GM23248 (cell line): ENCODE measurements around the gene RAD51B. TPM values are rescaled to one million over a fixed set of nuclear protein-coding genes. Genes with fewer than 3 reads are reported as not detected.

Experiments
- DNase-seq: peaks from one replicate; pipeline ENCODE4 v3.0.0-alpha.2; 2015
- H2AFZ ChIP-seq: fragments of 200-600 bp; sonication (generic); 2 replicates; pipeline ENCODE4 v1.6.1; 2016; ENCODE audit warnings: antibody characterized with exemption
- H3F3A ChIP-seq: fragments of 200-600 bp; sonication (generic); 2 replicates; pipeline ENCODE4 v1.6.1; 2016; ENCODE audit warnings: mild to moderate bottlenecking, antibody characterized with exemption, mixed run types; ENCODE audit not compliant: insufficient read depth
- H3K27ac ChIP-seq: fragments of 200-600 bp; sonication (generic); 2 replicates; pipeline ENCODE4 v1.5.1; 2016; ENCODE audit warnings: mild to moderate bottlenecking
- H3K27me3 ChIP-seq: fragments of 200-600 bp; sonication (generic); replicated peaks from 2 replicates; pipeline ENCODE4 v1.6.1; 2016; ENCODE audit warnings: mild to moderate bottlenecking; ENCODE audit not compliant: insufficient read depth
- H3K36me3 ChIP-seq: fragments of 200-600 bp; sonication (generic); 2 replicates; pipeline ENCODE4 v1.6.1; 2016; ENCODE audit warnings: low read depth, mild to moderate bottlenecking
- H3K4me1 ChIP-seq: fragments of 200-600 bp; sonication (generic); 2 replicates; pipeline ENCODE4 v1.6.1; 2016; ENCODE audit warnings: mild to moderate bottlenecking; ENCODE audit not compliant: insufficient read depth
- H3K4me2 ChIP-seq: fragments of 200-600 bp; sonication (generic); one replicate; pipeline ENCODE4 v1.6.1; 2016; ENCODE audit warnings: mild to moderate bottlenecking; ENCODE audit not compliant: unreplicated experiment
- H3K4me3 ChIP-seq: fragments of 200-600 bp; sonication (generic); 2 replicates; pipeline ENCODE4 v1.5.1; 2016; ENCODE audit warnings: mild to moderate bottlenecking
- H3K79me2 ChIP-seq: fragments of 200-600 bp; sonication (generic); 2 replicates; pipeline ENCODE4 v1.6.1; 2016; ENCODE audit warnings: mild to moderate bottlenecking; ENCODE audit not compliant: insufficient read depth
- H3K9ac ChIP-seq: fragments of 200-600 bp; sonication (generic); 2 replicates; pipeline ENCODE4 v1.6.1; 2016; ENCODE audit warnings: mild to moderate bottlenecking
- H3K9me2 ChIP-seq: fragments of 200-600 bp; sonication (generic); 2 replicates; pipeline ENCODE4 v1.6.1; 2016; ENCODE audit warnings: mixed run types, mild to moderate bottlenecking, moderate library complexity; ENCODE audit not compliant: insufficient read depth
- H3K9me3 ChIP-seq: fragments of 200-600 bp; sonication (generic); one replicate; pipeline ENCODE4 v1.6.1; 2017; ENCODE audit warnings: low read depth
- H4K20me1 ChIP-seq: fragments of 200-600 bp; sonication (generic); 2 replicates; pipeline ENCODE4 v1.6.0; 2016; ENCODE audit not compliant: insufficient read depth
- EZH2 ChIP-seq: fragments of 200-600 bp; sonication (generic); IDR thresholded peaks from 2 replicates; pipeline ENCODE4 v1.6.1; 2018; ENCODE audit warnings: antibody characterized with exemption, mild to moderate bottlenecking; ENCODE audit not compliant: insufficient read depth, poor library complexity, severe bottlenecking
- EZH2phosphoT487 ChIP-seq: fragments of 200-600 bp; sonication (generic); IDR thresholded peaks from 2 replicates; pipeline ENCODE4 v1.6.1; 2018; ENCODE audit warnings: antibody characterized with exemption, moderate library complexity, mild to moderate bottlenecking, low read depth; ENCODE audit not compliant: insufficient read depth
- WGBS, 2 experiments: methylation state at CpG; one replicate each; pipeline ENCODE4 v1.1.6; 2015 to 2017; ENCODE audit warnings: low lambda C conversion rate in 2 of 2, low coverage in 1 of 2; ENCODE audit errors: missing lambda C conversion rate in 2 of 2; 5-methylcytosine and 5-hydroxymethylcytosine counted together
- in situ Hi-C: fragments of 300-500 bp; cut with MboI; formaldehyde crosslinking; loops from 2 replicates; pipeline ENCODE4 v1.15.0; 2020
- polyA plus RNA-seq: library from polyadenylated mRNA; unstranded; fragments of >200 nt; fragmentation: Nextera tagmentation; extraction: Ambion mirVana; gene quantifications from 2 replicates; pipeline ENCODE4 v1.2.1, GENCODE V29; 2016
- total RNA-seq: library from RNA; depleted of rRNA; stranded (reverse); fragments of >200 nt; shearing (Covaris generic); gene quantifications from 2 replicates; pipeline ENCODE4 v1.2.3, GENCODE V29; 2014

Gene RAD51B
- total and polyA plus RNA-seq, 2 experiments from 2014 or later, result 4.0 to 8.8 TPM

- Histone ChIP-seq H3K4me3 (no peak overlapping the region), H3K36me3 (no peaks in the 10 kb centered on the region), H2AFZ (no peak overlapping the region), H4K20me1 (no peaks in the 10 kb centered on the region), H3K4me2 (peak overlapping the region; percentile 4), H3K79me2 (no peaks in the 10 kb centered on the region), H3K27me3 (no peaks in the 10 kb centered on the region), H3K9me2 (no peaks in the 10 kb centered on the region), H3K9ac (no peak overlapping the region), H3K4me1 (peaks cover 61% of the 10 kb centered on the region), H3F3A (peaks cover 61% of the 10 kb centered on the region), H3K27ac (peak overlapping the region; percentile 77; the same call in 1 of the 2 replicates), H3K9me3 (no peaks in the 10 kb centered on the region)
- TF ChIP-seq EZH2 (no peak), EZH2phosphoT487 (no peak)
- DNase-seq, result no peak
- in situ Hi-C loops, result no loop called here
- WGBS, 2 experiments, result 86 to 87% methylated on average over 4 of the region's 4 CpGs
Measured at GRCh38 chr14:68467425-68467824, 647.8 kb downstream of the RAD51B start.

- H3K79me2 ChIP-seq, result no peaks in the 10 kb centered on the region
- H3K4me3 ChIP-seq, result no peak overlapping the region
- WGBS, 2 experiments, result 50 to 54% methylated on average over 5 of the region's 5 CpGs
- no peaks in the 10 kb centered on the region for H4K20me1 ChIP-seq
- peak overlapping the region; percentile 17 for H3K4me2 ChIP-seq
- in situ Hi-C loops, result no loop called here
- no peaks in the 10 kb centered on the region for H3K9me3 ChIP-seq
- peaks cover 52% of the 10 kb centered on the region for H3F3A ChIP-seq
- no peaks in the 10 kb centered on the region for H3K9me2 ChIP-seq
- no peaks in the 10 kb centered on the region for H3K36me3 ChIP-seq
- TF ChIP-seq EZH2phosphoT487 (no peak), EZH2 (no peak)
- DNase-seq, result peak; percentile 81
- peak overlapping the region; percentile 36 for H3K27ac ChIP-seq
- H3K27me3 ChIP-seq, result no peaks in the 10 kb centered on the region
- no peak overlapping the region for H3K9ac ChIP-seq
- H3K4me1 ChIP-seq, result peaks cover 57% of the 10 kb centered on the region
- no peak overlapping the region for H2AFZ ChIP-seq
Measured at GRCh38 chr14:68468437-68469207, 649.0 kb downstream of the RAD51B start.

- peaks cover 50% of the 10 kb centered on the region for H3K4me1 ChIP-seq
- in situ Hi-C loops, result no loop called here
- H3F3A ChIP-seq, result peaks cover 46% of the 10 kb centered on the region
Measured at GRCh38 chr14:68469208-68469713, 649.7 kb downstream of the RAD51B start.

GRCh38 chr14:68470361-68470760 lies 650.8 kb downstream of the RAD51B start:
- H3F3A ChIP-seq, result peaks cover 35% of the 10 kb centered on the region
- H4K20me1 ChIP-seq, result no peaks in the 10 kb centered on the region
- no peaks in the 10 kb centered on the region for H3K79me2 ChIP-seq
- DNase-seq, result peak; percentile 52
- no peaks in the 10 kb centered on the region for H3K9me2 ChIP-seq
- peaks cover 39% of the 10 kb centered on the region for H3K4me1 ChIP-seq
- no peaks in the 10 kb centered on the region for H3K27me3 ChIP-seq
- H3K4me3 ChIP-seq, result no peak overlapping the region
- 96% methylated on average over 1 of the region's 1 CpG for WGBS, 2 experiments
- no peak for TF ChIP-seq EZH2
- TF ChIP-seq EZH2phosphoT487, result no peak
- in situ Hi-C loops, result no loop called here
- H3K27ac ChIP-seq, result no peak overlapping the region
- H3K36me3 ChIP-seq, result no peaks in the 10 kb centered on the region
- no peak overlapping the region for H3K4me2 ChIP-seq
- no peak overlapping the region for H3K9ac ChIP-seq
- H3K9me3 ChIP-seq, result no peaks in the 10 kb centered on the region
- no peak overlapping the region for H2AFZ ChIP-seq

More at GRCh38 chr14:68469208-68469713, 649.7 kb downstream of the RAD51B start:
- WGBS, 2 experiments, result 93 to 98% methylated on average over 5 of the region's 5 CpGs
- DNase-seq, result no peak
- no peak for TF ChIP-seq EZH2phosphoT487
- TF ChIP-seq EZH2, result no peak
- no peaks in the 10 kb centered on the region for H3K36me3 ChIP-seq
- no peaks in the 10 kb centered on the region for H3K9me3 ChIP-seq
- H2AFZ ChIP-seq, result no peak overlapping the region
- H3K4me3 ChIP-seq, result no peak overlapping the region
- H4K20me1 ChIP-seq, result no peaks in the 10 kb centered on the region
- no peaks in the 10 kb centered on the region for H3K79me2 ChIP-seq
- H3K27me3 ChIP-seq, result no peaks in the 10 kb centered on the region
- no peaks in the 10 kb centered on the region for H3K9me2 ChIP-seq
- H3K9ac ChIP-seq, result no peak overlapping the region
- H3K27ac ChIP-seq, result peak overlapping the region; percentile 36
- no peak overlapping the region for H3K4me2 ChIP-seq
